BLaER1 (cell line): ENCODE results near the gene SCN3B.

ENCODE experiments used
- H3K27ac ChIP-seq: shearing (Covaris generic); formaldehyde crosslinking; 2 replicates; pipeline ENCODE4 v1.8.1; 2022
- H3K27me3 ChIP-seq: shearing (Covaris generic); formaldehyde crosslinking; 2 replicates; pipeline ENCODE4 v1.8.1; 2022
- H3K36me3 ChIP-seq: shearing (Covaris generic); formaldehyde crosslinking; 2 replicates; pipeline ENCODE4 v1.8.1; 2022
- H3K4me1 ChIP-seq: shearing (Covaris generic); formaldehyde crosslinking; 2 replicates; pipeline ENCODE4 v1.8.1; 2022
- H3K4me2 ChIP-seq: shearing (Covaris generic); formaldehyde crosslinking; 2 replicates; pipeline ENCODE4 v1.8.1; 2022
- H3K4me3 ChIP-seq: shearing (Covaris generic); formaldehyde crosslinking; 2 replicates; pipeline ENCODE4 v1.8.1; 2022
- H3K9ac ChIP-seq: shearing (Covaris generic); formaldehyde crosslinking; 2 replicates; pipeline ENCODE4 v1.8.1; 2022
- H3K9me3 ChIP-seq: shearing (Covaris generic); formaldehyde crosslinking; 2 replicates; pipeline ENCODE4 v1.8.1; 2022
- H4K20me1 ChIP-seq: shearing (Covaris generic); formaldehyde crosslinking; 2 replicates; pipeline ENCODE4 v1.8.1; 2022
- Cebpa-rat ChIP-seq: shearing (Covaris generic); IDR thresholded peaks from 2 replicates; pipeline ENCODE4 v1.8.1; 2022

SCN3B gene

GRCh38 chr11:123588864-123589262 lies 65.6 kb downstream of the SCN3B start:
- no peak overlapping the region for H3K4me3 ChIP-seq
- no peak for TF ChIP-seq Cebpa-rat
- no peak overlapping the region for H3K27ac ChIP-seq
- H3K27me3 ChIP-seq, result no peaks in the 10 kb centered on the region
- no peak overlapping the region for H3K4me2 ChIP-seq
- peaks cover 33% of the 10 kb centered on the region for H3K4me1 ChIP-seq
- no peaks in the 10 kb centered on the region for H3K9me3 ChIP-seq
- H4K20me1 ChIP-seq, result no peaks in the 10 kb centered on the region
- no peak overlapping the region for H3K9ac ChIP-seq
- H3K36me3 ChIP-seq, result peaks cover 47% of the 10 kb centered on the region

GRCh38 chr11:123588117-123588863 lies 66.1 kb downstream of the SCN3B start:
- Histone ChIP-seq H3K27me3 (no peaks in the 10 kb centered on the region), H3K9ac (no peak overlapping the region), H3K4me3 (no peak overlapping the region), H3K36me3 (peaks cover 41% of the 10 kb centered on the region), H3K9me3 (no peaks in the 10 kb centered on the region), H3K4me2 (no peak overlapping the region), H4K20me1 (no peaks in the 10 kb centered on the region), H3K27ac (no peak overlapping the region), H3K4me1 (peaks cover 36% of the 10 kb centered on the region)
- TF ChIP-seq Cebpa-rat, result no peak

- Histone ChIP-seq H3K4me3 (no peak overlapping the region), H3K9me3 (no peaks in the 10 kb centered on the region), H3K9ac (no peak overlapping the region), H3K27me3 (no peaks in the 10 kb centered on the region), H3K4me1 (peaks cover 36% of the 10 kb centered on the region), H4K20me1 (no peaks in the 10 kb centered on the region), H3K4me2 (no peak overlapping the region), H3K36me3 (peaks cover 40% of the 10 kb centered on the region), H3K27ac (no peak overlapping the region)
- no peak for TF ChIP-seq Cebpa-rat
Observed at GRCh38 chr11:123587559-123587958, 66.9 kb downstream of the SCN3B start.

GRCh38 chr11:123587044-123587443 lies 67.4 kb downstream of the SCN3B start:
- H3K9me3 ChIP-seq, result no peaks in the 10 kb centered on the region
- no peak overlapping the region for H3K4me2 ChIP-seq
- H3K9ac ChIP-seq, result no peak overlapping the region
- H3K27me3 ChIP-seq, result no peaks in the 10 kb centered on the region
- H3K4me1 ChIP-seq, result peaks cover 36% of the 10 kb centered on the region
- no peak for TF ChIP-seq Cebpa-rat
- H3K27ac ChIP-seq, result no peak overlapping the region
- peaks cover 41% of the 10 kb centered on the region for H3K36me3 ChIP-seq
- no peak overlapping the region for H3K4me3 ChIP-seq
- peaks cover 5% of the 10 kb centered on the region; the same call in 1 of the 2 replicates for H4K20me1 ChIP-seq

GRCh38 chr11:123586568-123586967 lies 67.9 kb downstream of the SCN3B start:
- Histone ChIP-seq H3K4me3 (no peak overlapping the region), H3K27ac (no peak overlapping the region), H3K4me2 (no peak overlapping the region), H3K4me1 (peaks cover 36% of the 10 kb centered on the region), H3K9me3 (no peaks in the 10 kb centered on the region), H4K20me1 (peaks cover 10% of the 10 kb centered on the region; the same call in 1 of the 2 replicates), H3K9ac (no peak overlapping the region), H3K36me3 (peaks cover 41% of the 10 kb centered on the region), H3K27me3 (no peaks in the 10 kb centered on the region)
- no peak for TF ChIP-seq Cebpa-rat

GRCh38 chr11:123585706-123586105 lies 68.7 kb downstream of the SCN3B start:
- 0 out of 2 replicates have a peak overlapping the region, but pooled peaks have one; percentile 41 for H3K9ac ChIP-seq
- no peaks in the 10 kb centered on the region for H3K9me3 ChIP-seq
- TF ChIP-seq Cebpa-rat, result no peak
- H4K20me1 ChIP-seq, result peaks cover 18% of the 10 kb centered on the region
- peaks cover 36% of the 10 kb centered on the region for H3K36me3 ChIP-seq
- H3K4me2 ChIP-seq, result peak overlapping the region; percentile 60
- H3K4me3 ChIP-seq, result no peak overlapping the region
- peak overlapping the region; percentile 67 for H3K27ac ChIP-seq
- no peaks in the 10 kb centered on the region for H3K27me3 ChIP-seq
- peaks cover 39% of the 10 kb centered on the region for H3K4me1 ChIP-seq

GRCh38 chr11:123585206-123585605 lies 69.2 kb downstream of the SCN3B start:
- Histone ChIP-seq H3K27ac (peak overlapping the region; percentile 67), H3K4me1 (peaks cover 39% of the 10 kb centered on the region), H3K27me3 (no peaks in the 10 kb centered on the region), H3K4me3 (no peak overlapping the region), H3K9ac (peak overlapping the region; percentile 41; the same call in 1 of the 2 replicates), H3K9me3 (no peaks in the 10 kb centered on the region), H3K36me3 (peaks cover 31% of the 10 kb centered on the region; the same call in 1 of the 2 replicates), H3K4me2 (peak overlapping the region; percentile 60), H4K20me1 (peaks cover 22% of the 10 kb centered on the region)
- no peak for TF ChIP-seq Cebpa-rat

- Histone ChIP-seq H3K9me3 (no peaks in the 10 kb centered on the region), H3K27me3 (no peaks in the 10 kb centered on the region), H3K9ac (peak overlapping the region; percentile 41; the same call in 1 of the 2 replicates), H3K36me3 (peaks cover 30% of the 10 kb centered on the region; the same call in 1 of the 2 replicates), H3K27ac (peak overlapping the region; percentile 67), H3K4me1 (peaks cover 36% of the 10 kb centered on the region), H3K4me2 (peak overlapping the region; percentile 60), H3K4me3 (no peak overlapping the region), H4K20me1 (peaks cover 27% of the 10 kb centered on the region)
- TF ChIP-seq Cebpa-rat, result no peak
Observed at GRCh38 chr11:123584737-123585136, 69.7 kb downstream of the SCN3B start.

GRCh38 chr11:123584186-123584585 lies 70.2 kb downstream of the SCN3B start:
- Histone ChIP-seq H3K4me2 (peak overlapping the region; percentile 60), H3K4me3 (no peak overlapping the region), H3K36me3 (peaks cover 34% of the 10 kb centered on the region; the same call in 1 of the 2 replicates), H3K27ac (peak overlapping the region; percentile 67), H3K9ac (peak overlapping the region; percentile 41; the same call in 1 of the 2 replicates), H3K9me3 (no peaks in the 10 kb centered on the region), H3K27me3 (no peaks in the 10 kb centered on the region), H4K20me1 (peaks cover 31% of the 10 kb centered on the region), H3K4me1 (peaks cover 34% of the 10 kb centered on the region)
- no peak for TF ChIP-seq Cebpa-rat

GRCh38 chr11:123582992-123583504 lies 71.4 kb downstream of the SCN3B start:
- H3K27me3 ChIP-seq, result no peaks in the 10 kb centered on the region
- no peak overlapping the region for H3K27ac ChIP-seq
- H3K9ac ChIP-seq, result no peak overlapping the region
- peaks cover 41% of the 10 kb centered on the region for H4K20me1 ChIP-seq
- no peak for TF ChIP-seq Cebpa-rat
- H3K9me3 ChIP-seq, result no peaks in the 10 kb centered on the region
- peaks cover 41% of the 10 kb centered on the region; the same call in 1 of the 2 replicates for H3K36me3 ChIP-seq
- no peak overlapping the region for H3K4me2 ChIP-seq
- no peak overlapping the region for H3K4me3 ChIP-seq
- peaks cover 36% of the 10 kb centered on the region for H3K4me1 ChIP-seq
